Mesenchymal stem cell (in vitro differentiated cells and primary cell): ENCODE measurements around the gene STON2.
"Not testable (repeated sequence)": the region's sequence is repeated elsewhere in the genome, so short reads cannot be mapped to it uniquely, and the experiment has no call there.

Experiments used
- DNase-seq: peaks from one replicate; pipeline ENCODE4 v3.0.0-alpha.2; 2013
- H2AFZ ChIP-seq: one replicate; pipeline ENCODE4 v1.6.1; 2013; ENCODE audit warnings: low read depth, mild to moderate bottlenecking, control low read depth, inconsistent platforms, low read length, moderate library complexity
- H2AK5ac ChIP-seq: 2 replicates; pipeline ENCODE4 v1.6.1; 2013; ENCODE audit warnings: low read length, moderate library complexity, mild to moderate bottlenecking, inconsistent platforms; ENCODE audit not compliant: severe bottlenecking
- H2BK120ac ChIP-seq: one replicate; pipeline ENCODE4 v1.6.1; 2013; ENCODE audit warnings: low read depth, mild to moderate bottlenecking, inconsistent platforms, low read length, moderate library complexity
- H2BK12ac ChIP-seq, 2 experiments: one replicate each; pipeline ENCODE4 v1.6.1; 2013; ENCODE audit warnings: inconsistent platforms in 2 of 2, low read length in 2 of 2, mild to moderate bottlenecking in 2 of 2, moderate library complexity in 2 of 2, control low read depth in 1 of 2
- H2BK15ac ChIP-seq: one replicate; pipeline ENCODE4 v1.6.1; 2013; ENCODE audit warnings: mild to moderate bottlenecking, low read depth, inconsistent platforms; ENCODE audit not compliant: poor library complexity, severe bottlenecking
- H2BK5ac ChIP-seq: 2 replicates; pipeline ENCODE4 v1.6.1; 2013; ENCODE audit warnings: low read depth, mild to moderate bottlenecking, low read length, control low read depth, inconsistent platforms; ENCODE audit not compliant: poor library complexity, severe bottlenecking
- H3K14ac ChIP-seq, 2 experiments: one replicate each; pipeline ENCODE4 v1.6.1; 2013; ENCODE audit warnings: inconsistent platforms in 2 of 2, low read length in 2 of 2, control low read depth in 1 of 2, mild to moderate bottlenecking in 1 of 2, moderate library complexity in 1 of 2
- H3K18ac ChIP-seq, 2 experiments: one replicate each; pipeline ENCODE4 v1.6.1; 2013; ENCODE audit warnings: inconsistent platforms in 2 of 2, low read length in 2 of 2, control low read depth in 1 of 2, low read depth in 1 of 2, mild to moderate bottlenecking in 1 of 2
- H3K23ac ChIP-seq, 2 experiments: one replicate each; pipeline ENCODE4 v1.6.1; 2013; ENCODE audit warnings: inconsistent platforms in 2 of 2, low read length in 2 of 2, mild to moderate bottlenecking in 2 of 2, moderate library complexity in 2 of 2, control low read depth in 1 of 2
- H3K27ac ChIP-seq: 2 replicates; pipeline ENCODE4 v1.5.1; 2013; ENCODE audit warnings: mild to moderate bottlenecking, moderate library complexity, low read length, control low read depth, inconsistent platforms; ENCODE audit not compliant: poor library complexity, severe bottlenecking
- H3K27me3 ChIP-seq, 2 experiments: 2 replicates each; pipeline versions ENCODE4 v1.6.1 to v1.7.0; 2013; ENCODE audit warnings: low read length in 2 of 2, mild to moderate bottlenecking in 2 of 2, moderate library complexity in 2 of 2, control low read depth in 1 of 2, inconsistent platforms in 1 of 2; ENCODE audit not compliant: control insufficient read depth in 1 of 2, insufficient read depth in 1 of 2
- H3K36me3 ChIP-seq, 2 experiments: 2 replicates each; pipeline versions ENCODE4 v1.6.1 to v1.7.0; 2013; ENCODE audit warnings: low read length in 2 of 2, control low read depth in 1 of 2, inconsistent platforms in 1 of 2, low read depth in 1 of 2, mild to moderate bottlenecking in 1 of 2; ENCODE audit not compliant: insufficient read depth in 2 of 2, control insufficient read depth in 1 of 2
- H3K4ac ChIP-seq, 2 experiments: one replicate each; pipeline ENCODE4 v1.6.1; 2013; ENCODE audit warnings: inconsistent platforms in 2 of 2, low read length in 2 of 2, mild to moderate bottlenecking in 2 of 2, moderate library complexity in 2 of 2, control low read depth in 1 of 2, low read depth in 1 of 2
- H3K4me1 ChIP-seq: 2 replicates; pipeline ENCODE4 v1.6.1; 2013; ENCODE audit warnings: low read depth, low read length, control low read depth; ENCODE audit not compliant: control insufficient read depth, insufficient read depth
- H3K4me2 ChIP-seq: 2 replicates; pipeline ENCODE4 v1.6.1; 2013; ENCODE audit warnings: low read length, mild to moderate bottlenecking, inconsistent platforms; ENCODE audit not compliant: poor library complexity, severe bottlenecking
- H3K4me3 ChIP-seq, 2 experiments: 2 replicates each; pipeline versions ENCODE4 v1.5.1 to v1.7.0; 2013; ENCODE audit warnings: low read length in 2 of 2, mild to moderate bottlenecking in 2 of 2, control low read depth in 1 of 2, low read depth in 1 of 2; ENCODE audit not compliant: insufficient read depth in 1 of 2
- H3K79me1 ChIP-seq: replicated peaks from 2 replicates; pipeline ENCODE4 v1.6.1; 2013; ENCODE audit warnings: mild to moderate bottlenecking, control low read depth, low read length, inconsistent platforms; ENCODE audit not compliant: poor library complexity, severe bottlenecking
- H3K9ac ChIP-seq: 2 replicates; pipeline ENCODE4 v1.7.0; 2013; ENCODE audit warnings: mild to moderate bottlenecking, low read length, moderate library complexity
- H3K9me3 ChIP-seq: 2 replicates; pipeline ENCODE4 v1.7.0; 2013; ENCODE audit warnings: mild to moderate bottlenecking, low read length; ENCODE audit not compliant: control insufficient read depth
- H4K8ac ChIP-seq: one replicate; pipeline ENCODE4 v1.6.1; 2013; ENCODE audit warnings: inconsistent platforms, mild to moderate bottlenecking, low read length, moderate library complexity
- H4K91ac ChIP-seq: one replicate; pipeline ENCODE4 v1.6.1; 2013; ENCODE audit warnings: mild to moderate bottlenecking, low read length, inconsistent platforms
- WGBS: methylation state at CpG from one replicate; pipeline ENCODE4 v1.1.7; 2013; ENCODE audit warnings: mixed read lengths; 5-methylcytosine and 5-hydroxymethylcytosine counted together

STON2 gene

DNA sequence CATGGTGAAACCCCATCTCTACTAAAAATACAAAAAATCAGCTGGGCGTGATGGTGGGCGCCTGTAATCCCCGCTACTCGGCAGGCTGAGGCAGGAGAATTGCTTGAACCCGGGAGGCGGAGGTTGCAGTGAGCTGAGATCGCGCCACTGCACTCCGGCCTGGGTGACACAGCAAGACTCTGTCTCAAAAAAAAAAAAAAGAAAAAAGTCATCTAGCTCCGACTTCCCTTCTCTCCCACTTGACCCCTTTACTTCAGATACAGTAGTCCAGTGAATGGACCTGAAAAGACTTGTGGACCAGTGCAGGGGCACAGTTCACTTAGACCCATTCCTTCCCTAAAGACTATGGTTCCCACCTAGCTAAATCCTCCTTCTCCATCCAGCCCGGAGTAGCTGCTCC is 29.6 kb upstream of the STON2 start:
- not testable (repeated sequence) for H3K18ac ChIP-seq, H4K91ac ChIP-seq, H3K4me3 ChIP-seq, H3K23ac ChIP-seq, H2BK12ac ChIP-seq, H3K9me3 ChIP-seq, H2BK5ac ChIP-seq, H3K4me1 ChIP-seq, H2BK15ac ChIP-seq, H2AK5ac ChIP-seq, H3K14ac ChIP-seq, H2BK120ac ChIP-seq, H3K4ac ChIP-seq, DNase-seq, H3K4me2 ChIP-seq, H3K79me1 ChIP-seq, H2AFZ ChIP-seq, H3K36me3 ChIP-seq, H3K27ac ChIP-seq, H4K8ac ChIP-seq
- WGBS = 95% methylated on average over 11 of the region's 11 CpGs
- H3K27me3 ChIP-seq = peaks cover 0 to 28% of the 10 kb centered on the region in 2 experiments
- H3K9ac ChIP-seq = peak overlapping the region; percentile 24

DNA sequence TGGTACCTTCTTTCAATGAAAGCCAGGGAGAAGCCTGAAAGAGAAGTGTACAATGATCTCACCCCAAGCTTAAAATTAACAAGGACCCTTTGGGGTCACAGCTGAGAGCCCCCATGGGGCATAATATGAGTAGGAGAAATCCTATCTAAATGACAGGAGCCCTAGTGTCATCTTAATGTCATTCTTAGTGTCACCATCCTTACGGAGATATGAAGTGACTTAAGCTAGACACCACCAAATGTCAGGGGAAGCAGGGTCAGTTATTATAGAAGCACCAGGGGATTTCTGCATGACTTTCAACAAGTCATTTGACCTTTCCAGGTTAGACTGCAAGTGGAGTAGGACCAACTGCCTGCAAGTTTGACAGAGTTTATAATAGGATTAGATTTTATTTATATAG is 28.9 kb upstream of the STON2 start:
- H3K9ac ChIP-seq = no peak overlapping the region
- 100% methylated on average over 1 of the region's 1 CpG for WGBS

DNA sequence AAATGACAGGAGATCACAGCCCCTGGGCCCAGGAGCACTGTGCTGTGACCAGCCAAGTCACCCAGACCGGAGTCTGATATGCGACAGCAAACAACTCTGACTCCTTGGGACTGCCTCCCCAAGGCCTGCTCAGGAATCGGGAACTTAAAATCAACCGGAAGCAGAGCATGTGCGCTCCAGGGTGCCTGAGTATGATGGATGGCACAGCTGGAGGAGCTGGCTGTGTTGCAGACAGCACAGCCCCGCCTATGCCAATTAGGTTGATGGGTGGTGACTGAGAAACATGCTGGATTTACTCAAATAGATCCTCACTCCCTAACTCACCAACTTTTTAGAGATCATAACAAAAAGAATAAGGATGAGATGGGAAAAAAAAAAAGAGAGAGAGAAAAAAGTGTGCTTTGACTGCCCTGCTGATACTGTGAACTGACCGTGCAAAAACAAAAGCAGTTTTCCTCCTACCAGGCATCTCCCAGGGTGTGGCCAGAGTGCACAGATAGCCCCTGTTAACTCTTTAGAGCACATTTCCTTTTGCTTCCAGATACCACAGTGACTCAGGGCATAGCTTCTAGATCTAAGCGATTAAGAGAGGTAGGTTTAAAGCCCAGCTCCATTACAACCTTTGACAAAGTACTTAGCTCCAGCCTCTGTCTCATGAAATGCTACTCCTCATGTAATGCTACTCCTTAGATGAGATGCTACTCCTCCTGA is 27.4 kb upstream of the STON2 start:
- Histone ChIP-seq H3K18ac (no peak overlapping the region), H3K9ac (no peak overlapping the region), H3K4me2 (no peak overlapping the region), H3K27ac (no peak overlapping the region), H2BK5ac (no peak overlapping the region), H4K91ac (no peak overlapping the region), H3K9me3 (no peaks in the 10 kb centered on the region), H3K4ac (no peak overlapping the region), H3K4me1 (no peaks in the 10 kb centered on the region), H2BK120ac (no peak overlapping the region), H4K8ac (no peak overlapping the region), H3K14ac (no peak overlapping the region), H3K27me3 (peaks cover 0 to 6% of the 10 kb centered on the region in 2 experiments), H2BK12ac (no peak overlapping the region), H2AK5ac (no peak overlapping the region), H3K36me3 (peaks cover 0 to 5% of the 10 kb centered on the region in 2 experiments), H2BK15ac (no peak overlapping the region), H2AFZ (no peak overlapping the region), H3K23ac (no peak overlapping the region), H3K4me3 (no peak overlapping the region), H3K79me1 (no peaks in the 10 kb centered on the region)
- 42% methylated on average over 6 of the region's 8 CpGs for WGBS
- DNase-seq = no peak

More for the DNA sequence above, 28.9 kb upstream of the STON2 start:
- no peak overlapping the region for H3K4me3 ChIP-seq
- peaks cover 0 to 5% of the 10 kb centered on the region in 2 experiments for H3K36me3 ChIP-seq
- no peak overlapping the region for H2AFZ ChIP-seq
- H2BK120ac ChIP-seq = no peak overlapping the region
- H4K8ac ChIP-seq = no peak overlapping the region
- no peaks in the 10 kb centered on the region for H3K9me3 ChIP-seq
- no peak overlapping the region for H3K4me2 ChIP-seq
- no peak overlapping the region for H2BK5ac ChIP-seq
- H2BK12ac ChIP-seq = no peak overlapping the region
- H3K27me3 ChIP-seq = peaks cover 0 to 21% of the 10 kb centered on the region in 2 experiments
- H4K91ac ChIP-seq = no peak overlapping the region
- no peak overlapping the region for H3K27ac ChIP-seq
- no peak for DNase-seq
- H2AK5ac ChIP-seq = no peak overlapping the region
- H3K4ac ChIP-seq = no peak overlapping the region
- no peaks in the 10 kb centered on the region for H3K79me1 ChIP-seq
- no peak overlapping the region for H2BK15ac ChIP-seq
- no peak overlapping the region for H3K18ac ChIP-seq
- H3K14ac ChIP-seq = no peak overlapping the region
- H3K4me1 ChIP-seq = no peaks in the 10 kb centered on the region
- H3K23ac ChIP-seq = no peak overlapping the region

- no peak overlapping the region for H2BK15ac ChIP-seq
These were observed 23.4 kb upstream of the STON2 start for GRCh38 chr14:81423504-81423903.

More at GRCh38 chr14:81423504-81423903, 23.4 kb upstream of the STON2 start:
- H2AFZ ChIP-seq = no peak overlapping the region
- no peak overlapping the region for H3K14ac ChIP-seq
- DNase-seq = no peak
- no peak overlapping the region for H4K8ac ChIP-seq
- H3K4me3 ChIP-seq = no peak overlapping the region
- no peak overlapping the region for H3K18ac ChIP-seq
- peak overlapping the region; percentile 74 for H3K9ac ChIP-seq
- no peak overlapping the region for H3K27ac ChIP-seq
- 68% methylated on average over 6 of the region's 6 CpGs for WGBS
- H3K4ac ChIP-seq = no peak overlapping the region
- no peak overlapping the region for H2BK120ac ChIP-seq
- no peak overlapping the region for H2BK12ac ChIP-seq
- no peaks in the 10 kb centered on the region for H3K4me1 ChIP-seq
- H3K79me1 ChIP-seq = no peaks in the 10 kb centered on the region
- H2BK5ac ChIP-seq = no peak overlapping the region
- no peak overlapping the region for H2AK5ac ChIP-seq
- H3K36me3 ChIP-seq = peaks cover 0 to 5% of the 10 kb centered on the region in 2 experiments
- H3K23ac ChIP-seq = no peak overlapping the region
- no peak overlapping the region for H4K91ac ChIP-seq
- H3K9me3 ChIP-seq = no peaks in the 10 kb centered on the region
- H3K4me2 ChIP-seq = no peak overlapping the region
- H3K27me3 ChIP-seq = no peaks in the 10 kb centered on the region
